Duodenal mucosa (tissue), 2 donors: ENCODE measurements around the gene NEXN.

ENCODE experiments used
- H3K27ac ChIP-seq: one replicate; pipeline ENCODE4 v1.7.0; 2013; ENCODE audit warnings: low read depth, low read length
- H3K27me3 ChIP-seq, 2 donors: one replicate each; pipeline ENCODE4 v1.7.0; 2013; ENCODE audit warnings: low read length in 2 of 2, control low read depth in 1 of 2; ENCODE audit not compliant: insufficient read depth in 2 of 2, control insufficient read depth in 1 of 2
- H3K36me3 ChIP-seq, 2 donors: one replicate each; pipeline ENCODE4 v1.7.0; 2013; ENCODE audit warnings: low read length in 2 of 2, control low read depth in 1 of 2; ENCODE audit not compliant: insufficient read depth in 2 of 2, control insufficient read depth in 1 of 2
- H3K4me1 ChIP-seq, 2 donors: one replicate each; pipeline ENCODE4 v1.7.0; 2013; ENCODE audit warnings: low read length in 2 of 2, control low read depth in 1 of 2; ENCODE audit not compliant: insufficient read depth in 2 of 2, control insufficient read depth in 1 of 2
- H3K4me3 ChIP-seq, 2 donors: one replicate each; pipeline ENCODE4 v1.7.0; 2013; ENCODE audit warnings: low read length in 2 of 2, low read depth in 1 of 2
- H3K9ac ChIP-seq, 2 donors: one replicate each; pipeline ENCODE4 v1.7.0; 2013; ENCODE audit warnings: low read length in 2 of 2, low read depth in 1 of 2
- H3K9me3 ChIP-seq, 2 donors: one replicate each; pipeline ENCODE4 v1.7.0; 2013; ENCODE audit warnings: low read length in 2 of 2, control low read depth in 1 of 2; ENCODE audit not compliant: control insufficient read depth in 1 of 2

The NEXN gene

GRCh38 chr1:77888081-77888780 is at the start of gene NEXN:
Gene NEXN, plus strand, starts transcription at chr1:77888624. Its CDS starts 27,483 bp downstream, at chr1:77916107.
- Histone ChIP-seq H3K9ac (peak within 1 kb of the TSS; percentile 55 to 58), H3K4me3 (peak within 1 kb of the TSS; percentile 83), H3K36me3 (no peaks in the 10 kb centered on the region), H3K27ac (peak within 1 kb of the TSS; percentile 75), H3K27me3 (no peaks in the 10 kb centered on the region), H3K4me1 (peaks cover 4 to 6% of the 10 kb centered on the region in 2 donors), H3K9me3 (no peaks in the 10 kb centered on the region)

GRCh38 chr1:77841574-77841973 is 46.9 kb upstream of the NEXN start:
- Histone ChIP-seq H3K27me3 (no peaks in the 10 kb centered on the region), H3K9me3 (no peaks in the 10 kb centered on the region), H3K27ac (no peak overlapping the region), H3K4me3 (no peak overlapping the region), H3K9ac (no peak overlapping the region), H3K4me1 (no peaks in the 10 kb centered on the region), H3K36me3 (peaks cover 0 to 12% of the 10 kb centered on the region in 2 donors)

GRCh38 chr1:77845951-77846350 is 42.5 kb upstream of the NEXN start:
- Histone ChIP-seq H3K4me3 (no peak overlapping the region), H3K36me3 (peaks cover 0 to 8% of the 10 kb centered on the region in 2 donors)

GRCh38 chr1:77846966-77847365 is 41.5 kb upstream of the NEXN start:
- H3K9ac ChIP-seq: no peak overlapping the region
- H3K36me3 ChIP-seq: peaks cover 0 to 8% of the 10 kb centered on the region in 2 donors
- H3K4me1 ChIP-seq: no peaks in the 10 kb centered on the region
- H3K27ac ChIP-seq: no peak overlapping the region
- H3K4me3 ChIP-seq: no peak overlapping the region
- H3K9me3 ChIP-seq: no peaks in the 10 kb centered on the region
- H3K27me3 ChIP-seq: no peaks in the 10 kb centered on the region

More at GRCh38 chr1:77845951-77846350, 42.5 kb upstream of the NEXN start:
- Histone ChIP-seq H3K4me1 (no peaks in the 10 kb centered on the region), H3K27ac (no peak overlapping the region), H3K27me3 (no peaks in the 10 kb centered on the region), H3K9me3 (no peaks in the 10 kb centered on the region), H3K9ac (no peak overlapping the region)

- H3K9me3 ChIP-seq: no peaks in the 10 kb centered on the region
Measured at GRCh38 chr1:77847621-77848080, 40.8 kb upstream of the NEXN start.

GRCh38 chr1:77850082-77850481 is 38.3 kb upstream of the NEXN start:
- Histone ChIP-seq H3K9ac (no peak overlapping the region), H3K4me1 (no peaks in the 10 kb centered on the region), H3K36me3 (no peaks in the 10 kb centered on the region), H3K27me3 (no peaks in the 10 kb centered on the region), H3K9me3 (peaks cover 0 to 3% of the 10 kb centered on the region in 2 donors), H3K4me3 (no peak overlapping the region), H3K27ac (no peak overlapping the region)

More at GRCh38 chr1:77847621-77848080, 40.8 kb upstream of the NEXN start:
- Histone ChIP-seq H3K27me3 (no peaks in the 10 kb centered on the region), H3K4me1 (no peaks in the 10 kb centered on the region), H3K4me3 (no peak overlapping the region), H3K36me3 (peaks cover 0 to 8% of the 10 kb centered on the region in 2 donors), H3K9ac (no peak overlapping the region), H3K27ac (no peak overlapping the region)

- Histone ChIP-seq H3K9ac (no peak overlapping the region), H3K27ac (no peak overlapping the region), H3K4me3 (no peak overlapping the region), H3K4me1 (no peaks in the 10 kb centered on the region), H3K9me3 (peaks cover 0 to 5% of the 10 kb centered on the region in 2 donors), H3K36me3 (peaks cover 0 to 3% of the 10 kb centered on the region in 2 donors), H3K27me3 (no peaks in the 10 kb centered on the region)
Measured at GRCh38 chr1:77857552-77857951, 30.9 kb upstream of the NEXN start.

- no peak overlapping the region for H3K27ac ChIP-seq
- H3K9ac ChIP-seq: no peak overlapping the region
- H3K4me1 ChIP-seq: no peaks in the 10 kb centered on the region
- H3K27me3 ChIP-seq: no peaks in the 10 kb centered on the region
- H3K4me3 ChIP-seq: no peak overlapping the region
- H3K9me3 ChIP-seq: peaks cover 0 to 5% of the 10 kb centered on the region in 2 donors
- peaks cover 0 to 3% of the 10 kb centered on the region in 2 donors for H3K36me3 ChIP-seq
Measured at GRCh38 chr1:77858725-77859124, 29.7 kb upstream of the NEXN start.

GRCh38 chr1:77859248-77859647 is 29.2 kb upstream of the NEXN start:
- H3K36me3 ChIP-seq: peaks cover 0 to 3% of the 10 kb centered on the region in 2 donors
- no peak overlapping the region for H3K9ac ChIP-seq
- no peak overlapping the region for H3K4me3 ChIP-seq
- H3K27me3 ChIP-seq: no peaks in the 10 kb centered on the region
- H3K9me3 ChIP-seq: peaks cover 0 to 5% of the 10 kb centered on the region in 2 donors
- H3K4me1 ChIP-seq: no peaks in the 10 kb centered on the region
- H3K27ac ChIP-seq: no peak overlapping the region

GRCh38 chr1:77866296-77866695 is 22.1 kb upstream of the NEXN start:
- Histone ChIP-seq H3K27me3 (no peaks in the 10 kb centered on the region), H3K9me3 (no peaks in the 10 kb centered on the region), H3K36me3 (peaks cover 3 to 9% of the 10 kb centered on the region in 2 donors), H3K9ac (no peak overlapping the region), H3K27ac (no peak overlapping the region), H3K4me1 (no peaks in the 10 kb centered on the region), H3K4me3 (no peak overlapping the region)
